C4-2B (cell line): Measurements from ENCODE around the gene CCDC27.

Experiments used
- CTCF ChIP-seq: fragments of 450-650 bp; conservative IDR thresholded peaks from 2 replicates; pipeline ENCODE4 v1.5.1; 2017; ENCODE audit warnings: mild to moderate bottlenecking
- ZFX ChIP-seq: fragments of 450-650 bp; IDR thresholded peaks from 2 replicates; pipeline ENCODE4 v1.6.1; 2017

DNA sequence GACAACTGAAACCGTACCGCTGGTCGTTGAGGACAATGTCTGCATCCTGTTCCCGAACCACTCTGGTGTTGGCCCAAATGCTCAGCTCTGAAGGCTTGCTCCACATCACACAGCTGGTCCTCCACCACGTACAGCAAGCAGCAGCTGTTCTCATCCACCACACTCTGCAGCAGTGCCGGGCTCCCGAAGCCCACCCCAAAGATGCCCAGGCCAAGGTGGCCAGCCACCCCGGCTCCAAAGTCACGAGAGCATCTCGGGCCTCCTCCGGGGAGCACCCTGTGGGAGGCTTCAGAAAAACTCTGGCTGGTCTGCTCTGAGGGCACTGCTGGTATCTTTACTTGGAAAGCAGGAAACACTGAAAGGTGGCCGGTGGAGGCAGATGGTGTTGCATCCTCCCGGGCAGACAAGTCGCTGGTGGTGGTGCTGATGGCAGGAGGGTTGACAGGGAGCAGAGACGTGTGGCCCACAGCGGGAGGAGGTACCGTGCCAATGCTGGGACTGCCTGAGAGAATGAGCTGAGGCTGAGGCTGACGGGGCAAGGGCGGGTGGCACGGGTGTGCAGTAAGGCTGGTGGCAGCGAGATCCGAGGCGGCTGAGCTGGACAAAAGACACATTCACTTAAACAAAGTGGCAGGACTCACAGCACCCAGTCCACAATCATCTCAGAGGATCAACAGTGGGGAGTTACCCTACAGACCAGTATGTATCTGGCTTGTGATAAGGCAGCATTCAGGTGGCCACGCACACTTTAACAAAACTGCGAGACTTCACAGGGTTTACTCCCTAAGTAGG is 6.5 kb upstream of the CCDC27 start:
- TF ChIP-seq CTCF (no peak), ZFX (no peak)
